GM21529 (cell line): Measurements from ENCODE around the gene SNAPC1.

Experiments
- ATAC-seq: cut with Tn5 transposase; IDR thresholded peaks from one replicate; pipeline ENCODE4 v1.9.1; 2021; ENCODE audit not compliant: unreplicated experiment

SNAPC1 gene

DNA sequence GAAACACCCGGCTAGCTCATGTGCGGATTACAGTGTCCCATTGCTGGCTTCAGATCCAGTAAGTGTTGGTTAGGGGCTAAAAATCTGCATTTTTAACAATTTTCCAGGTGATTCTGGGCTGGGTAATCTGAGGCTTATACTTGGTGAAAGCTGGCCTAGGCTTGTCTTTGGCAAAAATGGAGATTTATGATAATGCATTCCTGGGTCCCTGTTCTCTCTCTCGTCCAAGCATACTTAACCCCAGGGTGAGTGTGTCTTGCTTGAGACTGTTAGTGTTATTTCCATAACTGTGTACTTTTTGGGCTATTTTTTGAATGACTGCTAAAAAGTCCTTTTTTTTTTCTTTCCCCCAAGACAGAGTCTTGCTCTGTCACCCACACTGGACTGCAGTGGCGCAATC lies 43.2 kb downstream of the SNAPC1 start:
- no peak for ATAC-seq

DNA sequence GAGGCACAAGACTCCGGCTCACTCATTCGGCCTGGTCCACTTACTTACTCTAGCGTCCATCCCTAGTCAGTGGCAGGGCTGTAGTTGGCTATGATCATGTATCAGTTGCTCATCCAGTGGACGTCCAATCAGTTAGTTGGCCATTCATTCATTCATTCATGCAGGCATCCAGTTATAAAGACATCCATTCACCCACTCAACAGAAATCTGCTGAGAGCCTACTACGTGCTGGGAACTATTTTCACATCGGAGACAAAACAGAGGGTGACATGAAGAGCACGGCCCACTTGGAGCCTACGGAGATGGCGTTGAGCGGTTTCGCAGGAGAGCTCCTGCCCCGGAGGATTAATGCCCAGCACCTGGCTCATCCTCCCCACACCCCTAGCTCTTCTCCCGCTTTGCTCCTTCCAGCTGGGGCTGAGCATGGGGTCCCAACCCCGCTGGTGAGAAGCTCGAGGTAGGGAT lies 49.7 kb downstream of the SNAPC1 start:
- no peak for ATAC-seq

DNA sequence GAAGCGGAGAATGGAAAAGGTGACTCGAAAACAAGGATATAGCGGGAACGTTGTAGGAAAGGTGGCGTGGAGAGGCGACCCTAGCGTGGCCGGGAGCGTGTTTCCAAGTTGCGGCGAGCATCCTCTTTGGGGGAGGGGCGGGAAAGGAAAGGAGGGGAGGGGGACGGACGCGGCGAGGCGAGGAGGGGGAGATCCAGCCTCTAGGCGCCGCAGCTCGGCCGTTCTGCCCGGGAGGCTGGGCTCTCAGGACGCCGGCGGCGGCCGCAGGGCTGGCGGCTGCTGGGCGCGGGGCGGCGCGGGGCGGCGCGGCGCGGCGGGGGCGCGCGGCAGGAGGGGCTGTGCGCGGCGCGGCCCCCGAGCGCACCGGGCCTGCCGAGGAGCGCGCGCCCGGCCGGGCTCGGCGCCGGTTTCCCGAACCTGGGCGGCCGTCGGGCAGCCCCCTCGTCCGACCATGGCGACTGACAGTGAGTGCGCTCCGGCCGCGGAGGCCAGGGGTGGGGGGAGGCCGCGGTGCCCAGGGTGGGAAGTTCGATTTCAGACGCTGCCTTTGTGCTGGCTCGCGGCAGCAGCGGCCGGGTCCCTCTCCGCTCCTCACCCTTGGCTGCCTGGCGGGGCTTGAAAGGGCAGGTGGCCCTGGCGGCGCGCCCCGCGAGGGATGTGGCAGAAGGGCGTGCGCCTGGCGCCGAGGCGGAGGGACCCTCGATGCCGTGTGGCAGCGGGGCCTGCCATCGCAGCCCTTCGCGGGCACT lies 50.3 kb downstream of the SNAPC1 start, which contains the start of gene SYT16:
Gene SYT16 (plus strand): TSS at position 357 of the 749 bp plus-strand sequence.
- ATAC-seq: no peak

DNA sequence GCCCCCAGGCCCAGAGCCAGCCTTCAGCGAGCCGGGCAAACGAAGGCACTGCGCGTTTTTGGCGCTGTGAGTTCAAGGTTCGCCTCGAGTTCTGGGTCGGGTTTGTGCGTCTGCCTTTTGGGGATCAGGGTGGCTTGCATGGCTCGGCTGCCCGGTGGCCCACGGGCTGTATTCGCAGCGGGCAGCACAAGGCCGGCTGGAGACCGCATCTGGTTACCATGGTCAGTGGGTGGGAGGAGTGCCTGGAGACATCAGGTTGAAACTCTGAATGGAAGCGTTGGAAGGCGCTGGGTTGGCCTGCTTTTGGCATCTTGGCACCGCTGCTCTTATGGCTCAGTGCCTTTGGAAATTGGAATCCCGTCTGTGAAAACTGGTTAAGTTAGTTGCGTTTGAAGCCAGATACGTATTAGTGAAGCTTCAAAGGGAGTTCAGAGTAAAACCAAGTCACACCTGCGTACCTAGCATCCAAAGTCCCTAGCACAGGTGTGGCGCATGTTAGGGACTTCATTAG lies 50.9 kb downstream of the SNAPC1 start:
- no peak for ATAC-seq

DNA sequence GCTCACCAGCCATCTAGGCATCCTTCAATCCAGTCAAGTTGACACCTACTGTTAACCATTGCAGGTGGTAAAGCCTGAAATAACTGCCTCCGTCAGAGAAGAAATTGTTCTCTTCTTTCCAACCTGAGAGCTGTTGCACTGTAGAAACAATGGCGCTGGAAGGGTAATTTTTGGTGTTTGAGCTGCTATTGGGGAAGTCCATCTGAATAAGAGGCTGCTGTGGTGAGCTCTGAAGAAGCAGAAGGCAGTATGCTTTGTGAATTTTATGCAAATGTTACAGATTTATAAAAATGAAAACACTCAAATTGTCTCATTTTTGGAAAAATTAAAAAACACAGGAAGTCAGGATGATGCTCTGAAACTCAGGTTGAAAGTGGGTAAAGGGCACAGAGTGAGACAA lies 60.2 kb downstream of the SNAPC1 start:
- ATAC-seq: no peak

DNA sequence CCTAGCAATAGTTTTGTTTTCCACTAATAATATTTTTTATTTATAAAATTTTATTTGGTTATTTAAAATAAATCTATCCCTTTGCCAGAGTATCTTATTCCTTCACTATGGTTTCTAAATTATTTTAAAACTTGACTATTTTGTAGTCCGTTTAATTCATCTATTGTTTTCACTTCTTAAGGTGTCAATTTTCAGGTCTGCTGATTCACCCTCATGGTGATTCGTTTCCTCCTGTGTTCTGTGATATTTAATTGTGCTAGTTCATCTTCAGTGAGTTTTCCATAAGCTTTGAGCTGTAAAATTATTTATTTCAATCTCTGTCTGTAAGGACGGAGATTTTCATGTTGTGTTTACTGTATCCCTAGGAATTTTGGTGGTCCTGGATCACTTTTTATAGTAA lies 70.6 kb downstream of the SNAPC1 start:
- no peak for ATAC-seq

DNA sequence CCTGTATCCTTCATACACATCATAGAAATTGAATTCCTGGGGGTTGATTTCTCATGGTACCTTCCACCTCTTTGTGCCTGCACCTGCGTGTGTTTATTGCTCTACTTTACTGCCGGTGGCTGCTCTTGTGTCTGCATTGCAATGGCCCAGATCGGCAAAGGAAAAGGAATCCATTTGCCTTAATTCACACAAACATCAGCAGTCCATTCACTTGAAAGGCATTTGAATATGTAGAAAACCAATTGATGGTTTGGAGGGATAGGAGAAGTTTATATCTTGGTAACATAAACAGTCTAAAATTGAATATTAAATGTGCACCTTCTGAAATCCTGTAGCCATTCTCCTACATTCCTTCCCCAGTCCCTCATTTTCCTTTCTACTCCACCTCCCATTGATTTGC lies 74.0 kb downstream of the SNAPC1 start:
- ATAC-seq: no peak

DNA sequence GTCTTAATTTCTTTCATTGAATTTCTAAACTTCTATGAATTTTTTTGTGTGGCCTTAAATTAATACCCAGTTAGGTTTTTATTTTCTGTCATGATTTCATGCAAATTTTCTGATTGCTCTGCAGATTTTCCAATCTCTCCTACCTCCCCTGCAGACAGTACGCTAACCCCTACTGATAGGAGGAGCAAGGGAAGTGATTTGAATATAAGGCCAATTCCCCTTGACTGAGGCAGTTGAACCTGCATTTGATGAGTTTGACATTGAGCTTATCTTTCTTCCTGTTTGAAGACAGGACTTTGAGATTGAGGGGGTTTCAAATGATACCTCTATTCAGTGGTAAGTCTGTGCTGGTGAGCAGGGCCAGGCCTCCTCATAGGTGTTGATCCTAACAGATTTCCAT lies 74.6 kb downstream of the SNAPC1 start:
- no peak for ATAC-seq

DNA sequence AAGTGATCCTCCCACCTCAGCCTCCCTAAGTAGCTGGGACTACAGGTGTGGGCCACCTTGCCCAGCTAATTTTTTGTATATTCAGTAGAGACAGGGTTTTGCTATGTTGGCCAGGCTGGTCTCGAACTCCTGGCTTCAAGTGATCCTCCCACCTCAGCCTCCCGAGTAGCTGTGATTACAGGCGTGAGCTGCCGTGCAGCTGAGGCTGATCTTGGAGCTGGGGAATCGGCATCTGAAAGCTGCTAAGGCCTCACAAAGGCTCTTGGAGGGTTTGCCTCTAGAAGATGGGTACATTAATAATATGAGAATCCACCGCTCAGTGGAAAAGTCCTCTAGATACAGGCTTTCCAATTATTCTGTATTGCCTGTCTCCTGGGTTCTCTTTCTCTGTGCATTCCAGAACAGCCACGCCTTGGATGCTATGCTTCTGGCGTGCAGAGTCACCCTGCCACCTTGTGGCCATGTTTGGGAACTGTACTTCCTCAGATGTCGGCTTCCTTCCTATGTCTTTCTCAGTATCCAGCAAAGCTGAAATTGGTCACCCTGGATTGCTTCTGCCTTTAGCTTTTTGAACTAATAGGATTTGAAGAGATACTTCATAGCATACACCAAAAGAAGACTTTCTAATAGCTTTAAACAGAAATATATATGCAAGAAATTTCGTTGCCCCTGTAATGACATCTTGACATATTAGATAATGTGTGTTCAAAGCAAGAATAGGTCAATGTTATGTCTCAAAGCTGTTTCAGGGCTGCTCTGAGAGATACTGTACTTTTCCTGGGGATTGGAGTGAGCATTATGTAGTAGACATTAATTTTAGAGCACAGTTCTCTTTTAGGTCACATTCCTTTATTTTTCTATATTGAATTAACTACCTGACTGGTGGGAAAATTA lies 75.4 kb downstream of the SNAPC1 start:
- ATAC-seq: peak; percentile 91

DNA sequence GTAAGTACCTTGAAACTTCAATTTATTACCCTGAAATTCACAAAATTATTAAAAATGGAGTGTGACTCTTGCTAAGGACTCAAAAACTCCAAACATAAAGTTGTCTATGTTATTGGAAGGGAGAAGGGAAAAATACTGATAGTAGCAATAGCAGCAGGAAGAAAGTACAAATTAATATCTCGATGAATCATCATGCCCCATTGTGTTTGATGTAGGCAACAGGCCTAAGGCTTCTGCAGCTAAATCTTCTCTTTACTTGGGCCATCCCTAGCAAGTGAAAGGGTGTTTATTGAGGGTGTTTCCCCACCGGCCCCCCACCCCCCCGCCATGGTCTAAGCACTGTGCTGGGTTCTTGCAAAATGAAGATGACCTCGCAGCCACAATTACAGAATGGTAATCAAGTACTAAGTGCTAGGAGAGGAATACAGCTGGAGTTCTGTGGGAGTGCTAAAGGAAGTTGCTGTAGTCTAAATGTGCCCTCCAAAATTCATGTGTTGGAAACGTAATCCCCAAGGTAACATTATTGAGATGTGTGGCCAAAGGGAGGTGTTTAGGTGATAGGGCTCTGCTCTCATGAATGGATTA lies 76.5 kb downstream of the SNAPC1 start:
- no peak for ATAC-seq

DNA sequence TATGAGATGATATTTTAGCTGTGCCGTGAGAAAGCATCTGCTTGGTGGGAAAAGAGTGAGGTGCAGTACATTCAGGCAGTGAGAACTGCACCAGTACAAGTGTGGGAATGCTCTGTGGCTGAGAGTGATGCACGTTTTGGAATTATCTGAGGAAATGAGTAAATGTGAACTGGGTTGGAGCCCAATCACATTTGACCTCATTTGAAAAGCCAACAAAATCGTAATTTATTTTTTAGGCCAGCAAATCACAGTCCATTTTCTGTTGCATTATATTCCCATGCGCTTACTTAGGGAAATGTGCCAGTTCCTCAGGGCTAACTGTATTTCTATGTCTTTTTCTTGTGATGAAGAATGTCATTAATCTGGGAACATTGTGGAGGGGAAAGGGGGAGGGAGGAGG lies 77.3 kb downstream of the SNAPC1 start:
- ATAC-seq: no peak

DNA sequence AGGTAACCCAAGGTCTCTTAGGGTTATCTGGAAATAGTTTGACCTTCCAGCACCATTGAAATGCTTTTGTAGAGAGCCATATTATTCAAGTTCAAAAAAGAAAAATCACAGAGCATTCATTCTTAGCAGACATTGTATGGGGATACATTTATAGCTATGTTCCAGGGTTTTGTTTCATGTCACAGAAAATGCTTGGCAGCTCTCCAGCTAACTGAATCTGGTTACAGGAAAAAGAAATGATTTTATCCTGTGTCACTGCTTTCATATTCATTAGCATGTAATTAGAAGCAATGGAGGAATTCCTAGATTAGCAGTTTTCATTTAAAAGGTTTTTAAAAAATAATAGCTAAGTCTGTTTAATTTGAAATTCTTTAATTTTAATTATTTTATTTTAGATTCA lies 78.9 kb downstream of the SNAPC1 start:
- no peak for ATAC-seq
